Right lobe of liver (tissue), 6 donors: ENCODE measurements around the gene POLR1A. TPM values are rescaled to one million over a fixed set of nuclear protein-coding genes. Genes with fewer than 3 reads are reported as not detected.

Experiments used
- ATAC-seq, 4 donors: fragments of 200-7000 bp; cut with Tn5 transposase; one replicate each; pipeline ENCODE4 v1.9.1; 2020; ENCODE audit warnings: mild to moderate bottlenecking in 4 of 4, moderate library complexity in 4 of 4
- DNase-seq, 3 donors: peaks; one replicate each; pipeline ENCODE4 v3.0.0-alpha.2; 2020
- H3K27ac ChIP-seq, 3 donors: fragments of 200-600 bp; one replicate each; pipeline ENCODE4 v1.8.0; 2022
- H3K27me3 ChIP-seq, 2 donors: fragments of 200-600 bp; one replicate each; pipeline ENCODE4 v1.8.0; 2022
- H3K36me3 ChIP-seq, 4 donors: fragments of 200-600 bp; sonication (generic) in 1 of 4; one replicate each; pipeline versions ENCODE4 v1.5.1 to v1.8.0; 2017 to 2022; ENCODE audit warnings: control low read depth in 1 of 4
- H3K4me1 ChIP-seq, 4 donors: fragments of 200-600 bp; sonication (generic) in 1 of 4; one replicate each; pipeline versions ENCODE4 v1.5.1 to v1.8.0; 2017 to 2022; ENCODE audit warnings: control low read depth in 1 of 4
- H3K4me3 ChIP-seq, 3 donors: fragments of 200-600 bp; one replicate each; pipeline ENCODE4 v1.8.0; 2022
- H3K9me3 ChIP-seq, 4 donors: fragments of 200-600 bp; sonication (generic) in 1 of 4; one replicate each; pipeline versions ENCODE4 v1.5.1 to v1.8.0; 2017 to 2022; ENCODE audit warnings: control low read depth in 1 of 4
- CTCF ChIP-seq, 4 donors: fragments of 200-600 bp in 3 of 4; fragments of 450-650 bp in 1 of 4; IDR thresholded peaks; one replicate each; pipeline versions ENCODE4 v1.5.1 to v1.8.0; 2016 to 2022; ENCODE audit warnings: antibody characterized with exemption in 4 of 4, mild to moderate bottlenecking in 2 of 4
- POLR2A ChIP-seq: fragments of 450-650 bp; IDR thresholded peaks from one replicate; pipeline ENCODE4 v1.6.1; 2017; ENCODE audit warnings: antibody characterized with exemption, mild to moderate bottlenecking
- WGBS: methylation state at CpG from one replicate; pipeline ENCODE4 v1.1.6; 2018; ENCODE audit warnings: low coverage, low lambda C conversion rate; ENCODE audit not compliant: insufficient coverage; ENCODE audit errors: missing lambda C conversion rate; 5-methylcytosine and 5-hydroxymethylcytosine counted together
- intact Hi-C, 2 donors: fragments of 100-400 bp; cut with DNase I; formaldehyde crosslinking; loops; one replicate each; pipeline versions ENCODE4 v1.11.2 to v1.14.1; 2022
- total RNA-seq, 6 experiments: library from RNA; depleted of rRNA in 2 of 6; stranded (reverse); fragments of >200 nt in 2 of 6; fragmentation: NEBNext Ultra II Directional in 3 of 6; extraction: Animal tissue kit (Norgen Biotek cat#: 25700) in 3 of 6; gene quantifications; one replicate each; pipeline versions ENCODE4 v1.1.0 to v1.2.4, GENCODE V29; 2016 to 2023
- donor health status: DM: no; HTN: yes; CAD: no.
- donor health status: DM: no; HTN: no; CAD: no.
- donor health status: DM: no; HTN: no; CAD: no.
- donor health status: DM: no; HTN: yes; CAD: no.
- donor health status: DM: no; HTN: yes; CAD: no.

The POLR1A gene
- total RNA-seq, 6 experiments from 2014 or later, result 12.5 to 19.7 (median 14.4) TPM

- TF ChIP-seq POLR2A, result no peak
- no peak for TF ChIP-seq CTCF (IDR thresholded peaks at IDR 0.05)
- DNase-seq (peak in 1 of 3 donors; percentile 35), ATAC-seq (peak in 2 of 4 donors; percentile 25 to 32)
- Histone ChIP-seq H3K36me3 (peaks cover 2 to 21% (median 11%) of the 10 kb centered on the region in 4 donors), H3K4me3 (no peak overlapping the region), H3K4me1 (no peaks in the 10 kb centered on the region), H3K27me3 (no peaks in the 10 kb centered on the region), H3K27ac (no peak overlapping the region), H3K9me3 (no peaks in the 10 kb centered on the region)
- WGBS, result no CpG with 5 or more reads among the region's 16 CpGs
- intact Hi-C loops, result no loop called here
Observed at GRCh38 chr2:86052676-86053075, 53.0 kb downstream of the POLR1A start.

- ATAC-seq (no peak), DNase-seq (peak in 1 of 3 donors; percentile 4)
- Histone ChIP-seq H3K4me1 (no peaks in the 10 kb centered on the region), H3K27ac (no peak overlapping the region), H3K4me3 (no peak overlapping the region), H3K36me3 (peaks cover 2 to 23% (median 11%) of the 10 kb centered on the region in 4 donors), H3K27me3 (no peaks in the 10 kb centered on the region), H3K9me3 (no peaks in the 10 kb centered on the region)
- TF ChIP-seq CTCF (IDR thresholded peaks at IDR 0.05), result no peak
- TF ChIP-seq POLR2A, result no peak
- intact Hi-C loops, result no loop called here
- 89% methylated on average over 6 of the region's 6 CpGs for WGBS
Observed at GRCh38 chr2:86052265-86052664, 53.4 kb downstream of the POLR1A start.

GRCh38 chr2:86050301-86050700 is 55.4 kb downstream of the POLR1A start:
- peak in 1 of 4 donors; percentile 13 for ATAC-seq
- intact Hi-C loops, result no loop called here
- no peak for DNase-seq

GRCh38 chr2:86049529-86049928 is 56.2 kb downstream of the POLR1A start:
- WGBS, result no CpG with 5 or more reads among the region's 1 CpG

More at GRCh38 chr2:86050301-86050700, 55.4 kb downstream of the POLR1A start:
- no peak overlapping the region for H3K27ac ChIP-seq
- H3K9me3 ChIP-seq, result no peaks in the 10 kb centered on the region
- no peak overlapping the region for H3K4me3 ChIP-seq
- H3K27me3 ChIP-seq, result no peaks in the 10 kb centered on the region
- 100% methylated on average over 1 of the region's 5 CpGs for WGBS
- H3K4me1 ChIP-seq, result no peaks in the 10 kb centered on the region
- TF ChIP-seq CTCF (IDR thresholded peaks at IDR 0.05) (no peak), POLR2A (no peak)
- peaks cover 2 to 37% (median 12%) of the 10 kb centered on the region in 4 donors for H3K36me3 ChIP-seq

More at GRCh38 chr2:86049529-86049928, 56.2 kb downstream of the POLR1A start:
- no peaks in the 10 kb centered on the region for H3K4me1 ChIP-seq
- ATAC-seq (no peak), DNase-seq (peak in 1 of 3 donors; percentile 7)
- no peak for TF ChIP-seq POLR2A
- no peak for TF ChIP-seq CTCF (IDR thresholded peaks at IDR 0.05)
- no peak overlapping the region for H3K27ac ChIP-seq
- no peak overlapping the region for H3K4me3 ChIP-seq
- intact Hi-C loops, result no loop called here
- peaks cover 2 to 43% (median 14%) of the 10 kb centered on the region in 4 donors for H3K36me3 ChIP-seq
- H3K9me3 ChIP-seq, result no peaks in the 10 kb centered on the region
- no peaks in the 10 kb centered on the region for H3K27me3 ChIP-seq
